ENCODE data around the gene UCMA.

DNA sequence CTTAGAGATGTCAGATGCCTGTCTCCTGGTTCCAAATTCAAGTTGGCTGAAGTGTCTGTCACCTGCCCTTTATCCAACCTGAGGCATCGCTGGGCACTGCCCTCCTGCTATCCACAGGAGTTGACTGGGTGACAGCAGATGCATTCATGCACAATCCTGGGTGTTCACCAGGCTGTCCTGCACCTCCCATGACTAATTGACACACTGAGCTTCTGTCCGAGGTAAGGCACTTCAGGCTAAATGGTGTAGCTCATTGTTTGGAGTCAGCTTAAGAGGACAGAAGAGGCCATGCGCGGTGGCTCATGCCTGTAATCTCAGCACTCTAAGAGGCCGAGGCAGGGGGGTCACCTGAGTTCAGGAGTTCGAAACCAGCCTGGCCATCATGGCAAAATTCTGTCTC, 2.4 kb downstream of the UCMA start:
- TF ChIP-seq POLR2A (IDR thresholded peaks at IDR 0.05; ENCODE audit: low read depth, low read length) = no peak
- no peak for TF ChIP-seq TAF1 (IDR thresholded peaks at IDR 0.05; ENCODE audit: borderline replicate concordance, low read depth, low read length)
